GM19395 (cell line): ENCODE results near the gene GPR143.
"Not testable (repeated sequence)": the region's sequence is repeated elsewhere in the genome, so short reads cannot be mapped to it uniquely, and the experiment has no call there.

Source experiments
- ATAC-seq: cut with Tn5 transposase; IDR thresholded peaks from one replicate; pipeline ENCODE4 v1.9.1; 2021; ENCODE audit warnings: mild to moderate bottlenecking, moderate library complexity; ENCODE audit not compliant: unreplicated experiment

GPR143 gene

GRCh38 chrX:9770319-9770718 lies 4.7 kb upstream of the GPR143 start:
- ATAC-seq = no peak

- ATAC-seq = not testable (repeated sequence)
Observed at GRCh38 chrX:9768321-9768839, 2.7 kb upstream of the GPR143 start.

- no peak for ATAC-seq
Observed at GRCh38 chrX:9767375-9767774, 1.7 kb upstream of the GPR143 start.

- no peak for ATAC-seq
Observed at GRCh38 chrX:9765072-9765736, 443 bp downstream of the GPR143 start.

- no peak for ATAC-seq
Observed at GRCh38 chrX:9759337-9759736, 6.3 kb downstream of the GPR143 start.

- no peak for ATAC-seq
Observed at GRCh38 chrX:9758021-9758638, 7.5 kb downstream of the GPR143 start.

- ATAC-seq = no peak
Observed at GRCh38 chrX:9757366-9757765, 8.3 kb downstream of the GPR143 start.

GRCh38 chrX:9749146-9749692 lies 16.4 kb downstream of the GPR143 start:
- no peak for ATAC-seq

- no peak for ATAC-seq
Observed at GRCh38 chrX:9747644-9748043, 18.0 kb downstream of the GPR143 start.

- no peak for ATAC-seq
Observed at GRCh38 chrX:9746148-9746888, 19.3 kb downstream of the GPR143 start.

- no peak for ATAC-seq
Observed at GRCh38 chrX:9745417-9746115, 20.1 kb downstream of the GPR143 start.

- ATAC-seq = no peak
Observed at GRCh38 chrX:9739130-9739529, 26.5 kb downstream of the GPR143 start.

GRCh38 chrX:9738151-9738550 lies 27.5 kb downstream of the GPR143 start:
- no peak for ATAC-seq

- ATAC-seq = no peak
Observed at GRCh38 chrX:9737363-9737762, 28.3 kb downstream of the GPR143 start.

- no peak for ATAC-seq
Observed at GRCh38 chrX:9730752-9731151, 34.9 kb downstream of the GPR143 start.

GRCh38 chrX:9730078-9730477 lies 35.6 kb downstream of the GPR143 start:
- ATAC-seq = no peak

GRCh38 chrX:9729171-9729885 lies 36.3 kb downstream of the GPR143 start:
- no peak for ATAC-seq

- no peak for ATAC-seq
Observed at GRCh38 chrX:9728261-9728660, 37.4 kb downstream of the GPR143 start.

- no peak for ATAC-seq
Observed at GRCh38 chrX:9724711-9725110, 40.9 kb downstream of the GPR143 start.

- ATAC-seq = no peak
Observed at GRCh38 chrX:9717376-9717775, 48.3 kb downstream of the GPR143 start.
